Stimulated activated CD4-positive, alpha-beta T cell treated with anti-CD3 and anti-CD28 coated beads, Interleukin-4, amount 100 ng/mL, for 1 hour (primary cell): Measurements from ENCODE around the gene PLCH2.

Experiments used
- DNase-seq: peaks from one replicate; pipeline ENCODE4 v3.0.0-alpha.2; 2020

PLCH2 gene

GRCh38 chr1:2516124-2516523, 40.0 kb downstream of the PLCH2 start:
- DNase-seq, result no peak

GRCh38 chr1:2516946-2517345, 40.9 kb downstream of the PLCH2 start:
- DNase-seq, result no peak

GRCh38 chr1:2517966-2518365, 41.9 kb downstream of the PLCH2 start:
- DNase-seq, result no peak

GRCh38 chr1:2518528-2518927, 42.4 kb downstream of the PLCH2 start:
- no peak for DNase-seq

- DNase-seq, result no peak
These were observed 43.1 kb downstream of the PLCH2 start for GRCh38 chr1:2519029-2519685.

- DNase-seq, result no peak
These were observed 43.6 kb downstream of the PLCH2 start for GRCh38 chr1:2519729-2520128.

GRCh38 chr1:2520206-2520605, 44.1 kb downstream of the PLCH2 start:
- no peak for DNase-seq

- DNase-seq, result no peak
These were observed 44.7 kb downstream of the PLCH2 start for GRCh38 chr1:2520806-2521205.

- no peak for DNase-seq
These were observed 46.1 kb downstream of the PLCH2 start for GRCh38 chr1:2522230-2522629.

GRCh38 chr1:2523191-2523890, 47.3 kb downstream of the PLCH2 start:
- peak; percentile 32 for DNase-seq

GRCh38 chr1:2523891-2524609, 48.0 kb downstream of the PLCH2 start:
- DNase-seq, result peak; percentile 31

- DNase-seq, result no peak
These were observed 49.5 kb downstream of the PLCH2 start for GRCh38 chr1:2525572-2525919.

- DNase-seq, result peak; percentile 90
These were observed 50.1 kb downstream of the PLCH2 start, which contains the start of gene PANK4 for GRCh38 chr1:2525920-2526823. Gene PANK4, minus strand, starts transcription at chr1:2526596. Its CDS starts 9 bp downstream, at chr1:2526587.

- DNase-seq, result peak; percentile 67
These were observed 50.9 kb downstream of the PLCH2 start for GRCh38 chr1:2526824-2527555.

- no peak for DNase-seq
These were observed 51.4 kb downstream of the PLCH2 start for GRCh38 chr1:2527556-2527860.

GRCh38 chr1:2528016-2528415, 51.9 kb downstream of the PLCH2 start:
- DNase-seq, result no peak

GRCh38 chr1:2528611-2528965, 52.5 kb downstream of the PLCH2 start:
- no peak for DNase-seq

GRCh38 chr1:2528966-2529783, 53.1 kb downstream of the PLCH2 start:
- peak; percentile 62 for DNase-seq

GRCh38 chr1:2529784-2530512, 53.9 kb downstream of the PLCH2 start, which contains the start of gene HES5:
Gene HES5, minus strand, starts transcription at chr1:2530263. Its CDS starts 99 bp downstream, at chr1:2530164.
- DNase-seq, result no peak

- DNase-seq, result no peak
These were observed 54.6 kb downstream of the PLCH2 start for GRCh38 chr1:2530513-2531361.
